Right lung (tissue), 5 donors: Measurements from ENCODE around the gene MRPS27. TPM values are rescaled to one million over a fixed set of nuclear protein-coding genes. Genes with fewer than 3 reads are reported as not detected.
"Not testable (repeated sequence)": the region's sequence is repeated elsewhere in the genome, so short reads cannot be mapped to it uniquely, and the experiment has no call there.

ENCODE experiments used
- DNase-seq, 2 donors: peaks; one replicate each; pipeline ENCODE4 v3.0.0-alpha.2; 2013
- polyA plus RNA-seq, 5 donors: library from polyadenylated mRNA; unstranded; fragments of 120-200 nt; gene quantifications; one replicate each; pipeline versions ENCODE4 v1.2.1 to v1.2.3, GENCODE V29; 2013; ENCODE audit warnings: inconsistent platforms in 1 of 5, low replicate concordance in 1 of 5; ENCODE audit not compliant: insufficient read length in 5 of 5, insufficient read depth in 1 of 5

MRPS27 gene
- polyA plus RNA-seq, 5 donors: 55.4 to 77.4 (median 74.7) TPM

DNA sequence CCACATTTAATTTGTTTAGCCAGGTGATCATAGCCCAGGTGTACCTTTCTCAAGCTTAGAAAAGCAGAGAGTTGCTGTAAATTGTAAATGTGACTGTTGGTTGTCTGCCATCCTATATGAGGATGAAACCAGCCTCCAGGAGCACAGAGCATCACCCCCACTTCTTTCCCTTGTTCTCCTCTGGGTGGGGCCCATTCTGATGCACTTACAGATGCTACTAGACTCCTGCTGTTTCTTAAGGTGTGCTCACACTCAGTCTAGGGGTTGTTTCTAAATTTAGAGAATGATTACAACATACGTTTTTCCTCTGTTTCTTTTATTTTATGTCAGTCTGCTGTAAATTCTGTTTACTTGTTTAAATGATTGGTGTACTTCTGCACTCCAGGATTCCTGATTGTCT lies 10.7 kb upstream of the MRPS27 start:
- no peak for DNase-seq

- no peak for DNase-seq
Observed at GRCh38 chr5:72328172-72328571, 8.1 kb upstream of the MRPS27 start.

DNA sequence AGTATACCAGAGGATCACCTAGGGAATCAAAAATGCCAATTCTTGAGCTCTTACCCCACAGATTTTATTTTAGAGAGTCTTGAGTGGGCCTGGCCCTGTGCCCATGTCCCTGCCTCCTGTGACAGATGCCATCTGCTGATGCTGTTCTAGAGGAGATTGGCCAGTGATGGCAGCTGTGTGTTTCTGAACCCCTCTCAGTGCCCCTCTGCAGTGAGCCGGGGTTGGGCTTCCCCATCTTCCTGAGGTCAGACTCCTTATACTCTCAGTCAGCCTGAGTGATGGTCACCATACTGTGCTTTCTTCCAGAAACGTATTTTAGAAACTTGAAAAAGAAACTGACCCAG lies 6.2 kb upstream of the MRPS27 start:
- DNase-seq: no peak

GRCh38 chr5:72325566-72326305 lies 5.7 kb upstream of the MRPS27 start:
- no peak for DNase-seq

- DNase-seq: no peak
Observed at GRCh38 chr5:72324189-72324825, 4.3 kb upstream of the MRPS27 start.

GRCh38 chr5:72319435-72319975 lies 535 bp downstream of the MRPS27 start:
- DNase-seq: not testable (repeated sequence)

DNA sequence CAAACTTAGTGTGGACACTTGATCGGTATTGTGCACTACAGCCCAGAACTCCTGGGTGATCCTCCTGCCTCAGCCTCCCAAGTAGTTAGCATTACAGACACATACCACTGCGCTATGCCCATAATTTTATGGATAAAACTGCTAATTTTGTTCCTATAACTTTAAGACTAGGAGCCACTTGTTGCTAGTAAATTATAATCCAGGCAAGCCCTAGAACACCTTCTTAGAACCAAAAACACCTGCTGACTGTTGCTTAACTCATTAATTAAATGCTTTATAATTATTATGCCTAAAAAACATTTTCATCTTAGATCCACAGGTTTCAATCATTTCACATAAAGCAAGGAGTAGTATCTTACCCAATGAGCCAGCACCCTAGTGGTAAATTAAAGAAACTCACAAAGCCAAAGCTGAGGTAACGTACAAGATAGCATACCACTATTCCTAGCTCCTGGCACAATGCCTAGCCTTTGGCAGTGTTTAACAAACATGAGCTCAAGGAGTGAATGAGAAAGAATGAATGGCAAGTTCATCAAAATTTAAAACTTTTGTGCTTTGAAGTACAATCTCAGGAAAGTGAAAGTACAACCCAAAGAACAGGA lies 5.4 kb downstream of the MRPS27 start:
- peak in 1 of 2 donors; percentile 24 for DNase-seq

DNA sequence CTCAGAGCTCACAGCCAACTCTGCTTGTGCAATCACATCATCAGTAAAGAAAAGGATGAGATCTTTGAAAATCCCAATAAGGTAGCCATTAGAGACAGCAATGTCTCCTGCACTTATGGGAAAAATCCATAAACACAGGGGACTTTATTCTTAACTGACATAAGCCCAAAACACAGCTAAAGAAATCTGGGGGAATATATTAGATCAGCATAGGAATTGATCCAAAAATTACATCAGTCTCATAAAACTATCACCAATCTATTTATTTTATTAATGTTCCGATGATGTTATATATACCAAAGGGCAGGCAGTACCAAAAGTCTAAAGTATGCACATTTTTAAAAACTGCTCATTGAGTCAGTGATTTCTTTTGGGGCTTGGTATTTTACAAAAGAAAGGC lies 6.9 kb downstream of the MRPS27 start:
- DNase-seq: no peak

GRCh38 chr5:72308853-72309191 lies 11.2 kb downstream of the MRPS27 start:
- no peak for DNase-seq

DNA sequence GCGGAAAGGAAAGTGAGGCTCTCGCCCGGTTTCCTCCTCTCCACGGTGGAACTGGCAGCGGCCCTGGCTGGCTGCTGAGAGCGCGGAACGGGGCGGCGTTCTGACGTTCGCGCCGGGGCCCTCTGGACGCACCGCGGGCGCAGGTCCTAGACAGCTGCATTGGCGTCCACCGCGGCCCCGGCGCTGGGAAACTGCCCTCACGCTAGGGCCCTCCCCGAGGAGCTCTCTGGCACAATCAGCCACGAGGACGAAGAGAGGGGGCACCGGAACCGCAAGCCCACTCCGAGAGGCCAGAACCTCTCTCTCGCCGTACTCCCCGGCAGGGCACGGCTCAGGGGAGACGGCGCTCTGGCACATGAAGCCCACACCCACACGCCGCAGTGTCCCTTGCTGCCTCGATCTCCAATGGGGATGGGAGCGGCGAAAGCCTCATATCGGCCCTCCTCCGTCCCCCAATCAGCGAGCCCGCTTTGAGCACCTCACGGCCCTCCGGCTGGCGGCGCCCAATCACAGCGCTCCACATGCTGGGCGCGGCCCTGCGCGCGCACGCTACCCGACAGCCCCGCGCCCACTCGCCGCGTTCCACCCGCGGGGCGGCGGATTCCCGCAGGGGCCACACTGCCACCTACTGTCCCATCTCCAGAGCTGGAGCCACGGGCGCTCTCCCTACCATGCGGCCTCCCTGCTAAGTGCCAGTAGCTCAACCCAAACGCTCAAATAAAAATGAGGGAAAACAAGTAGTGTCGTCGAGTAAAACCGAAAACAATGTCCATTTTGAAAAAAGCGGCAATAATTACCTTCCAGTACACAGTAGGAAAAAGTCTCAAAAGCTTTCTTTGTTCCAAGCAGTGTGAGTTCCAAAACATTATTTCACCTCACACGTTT lies 11.8 kb downstream of the MRPS27 start:
- DNase-seq: peak; percentile 97

DNA sequence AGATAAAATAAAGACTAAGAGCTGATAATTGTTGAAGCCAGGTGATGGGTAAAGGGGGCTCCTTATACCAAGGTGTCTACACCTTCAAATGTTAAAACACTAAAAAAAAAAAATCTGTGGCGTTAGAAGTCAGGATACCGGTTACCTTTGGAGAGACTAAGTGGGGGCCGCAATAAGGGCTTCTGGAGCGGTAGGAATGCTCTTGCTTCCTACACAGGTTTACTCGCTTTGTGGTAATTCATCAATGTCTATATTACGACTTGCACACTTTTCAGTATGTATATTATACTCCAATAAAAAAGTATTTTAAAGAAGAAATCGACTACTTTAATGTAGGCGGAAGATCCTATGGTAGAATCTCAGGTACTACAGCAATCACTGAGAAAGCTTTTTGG lies 12.5 kb downstream of the MRPS27 start:
- no peak for DNase-seq

DNA sequence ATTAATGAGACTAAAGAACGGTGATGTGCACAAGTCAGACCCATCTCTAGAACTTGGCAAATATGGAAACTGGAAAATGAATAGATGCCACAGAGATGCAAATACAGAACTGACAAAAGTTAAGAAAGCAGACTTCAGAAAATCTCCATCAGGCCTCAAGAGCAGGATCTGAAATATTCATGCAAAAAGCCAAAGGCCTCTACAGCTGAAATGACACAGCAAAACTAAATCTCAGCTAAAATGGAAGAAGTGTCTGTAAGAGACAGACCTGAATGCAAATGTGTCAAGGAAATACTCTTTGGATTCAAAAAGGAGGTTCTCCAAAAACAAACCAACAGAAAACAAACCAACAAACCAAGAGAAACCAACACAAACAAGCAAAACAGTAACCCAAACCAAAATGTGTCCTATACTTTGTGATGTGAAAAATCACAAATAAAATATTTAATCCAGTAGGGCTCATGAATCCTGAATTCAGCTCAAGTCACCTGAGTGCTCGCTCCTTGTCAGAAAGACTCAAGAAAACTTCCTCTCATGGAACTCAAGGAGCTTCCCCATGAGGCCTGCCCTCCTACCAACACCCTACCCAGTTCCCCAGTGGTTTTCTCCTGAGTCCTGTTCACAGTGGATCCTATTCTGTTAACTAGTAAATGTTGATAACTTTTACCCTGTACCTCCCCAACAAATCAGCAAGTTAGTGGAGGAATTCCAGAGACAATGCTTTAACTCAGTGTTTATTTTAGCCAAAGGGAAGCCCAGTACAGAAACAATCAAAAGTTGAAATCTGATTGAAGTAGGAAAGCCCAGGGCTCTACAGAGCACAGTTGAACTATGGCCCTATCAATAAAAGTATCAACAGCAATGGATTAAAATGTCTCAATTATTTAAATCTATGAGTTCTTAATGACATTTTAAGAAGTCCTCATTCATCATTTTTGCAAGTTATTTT lies 14.6 kb downstream of the MRPS27 start:
- DNase-seq: no peak

DNA sequence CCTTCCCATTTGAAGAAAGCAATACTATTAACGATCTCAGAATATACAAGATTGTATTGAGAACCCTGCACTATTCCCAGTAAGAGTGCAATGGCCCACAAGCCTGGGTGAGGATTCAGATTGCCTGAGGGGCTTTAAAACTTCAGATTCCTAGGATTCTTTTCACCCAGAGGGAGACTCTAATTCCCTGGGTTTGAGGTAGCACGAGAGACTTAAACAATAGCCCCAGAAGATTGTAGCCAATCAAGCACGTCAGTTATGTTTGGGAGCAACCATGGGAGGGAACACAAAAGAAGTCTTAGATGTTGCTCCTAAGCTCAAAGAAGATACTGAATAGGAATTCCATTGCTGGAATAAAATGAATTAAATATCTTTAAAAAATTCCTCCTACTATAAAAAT lies 17.9 kb downstream of the MRPS27 start:
- DNase-seq: no peak

- no peak for DNase-seq
Observed at GRCh38 chr5:72301557-72301956, 18.5 kb downstream of the MRPS27 start.

DNA sequence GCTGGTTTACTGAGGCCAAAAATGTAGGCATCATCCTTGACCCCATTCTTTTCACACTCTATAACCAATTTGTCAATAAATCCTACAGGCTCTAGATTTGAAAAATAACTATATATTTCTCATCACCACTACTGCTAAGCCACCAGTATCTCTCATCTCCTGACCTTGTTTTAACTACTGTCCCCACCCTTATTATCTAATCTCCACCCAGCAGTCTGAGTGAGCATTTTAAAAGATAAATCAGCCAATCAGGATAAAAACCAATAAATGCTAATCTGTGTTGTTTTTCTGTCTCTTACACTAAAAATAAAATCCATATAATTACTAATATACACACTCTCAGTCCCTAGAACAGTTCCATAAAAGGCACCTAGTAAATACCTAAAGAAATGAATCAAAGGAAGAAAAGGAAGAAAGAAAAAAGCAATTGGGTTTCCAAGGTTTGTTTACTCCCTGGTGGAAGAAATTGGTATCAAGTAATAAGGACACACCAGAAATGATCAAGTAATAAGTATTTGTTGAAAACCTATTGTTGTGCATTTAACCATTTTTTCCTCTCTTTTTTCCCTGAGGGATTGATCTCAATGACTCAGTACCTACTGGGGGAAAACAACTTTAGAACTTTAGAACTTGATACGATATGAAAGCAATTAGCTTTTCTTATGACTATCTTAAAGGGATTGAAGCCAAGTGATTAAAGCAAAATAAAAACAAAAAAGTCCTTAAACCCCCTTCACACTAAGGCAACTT lies 19.3 kb downstream of the MRPS27 start:
- no peak for DNase-seq

DNA sequence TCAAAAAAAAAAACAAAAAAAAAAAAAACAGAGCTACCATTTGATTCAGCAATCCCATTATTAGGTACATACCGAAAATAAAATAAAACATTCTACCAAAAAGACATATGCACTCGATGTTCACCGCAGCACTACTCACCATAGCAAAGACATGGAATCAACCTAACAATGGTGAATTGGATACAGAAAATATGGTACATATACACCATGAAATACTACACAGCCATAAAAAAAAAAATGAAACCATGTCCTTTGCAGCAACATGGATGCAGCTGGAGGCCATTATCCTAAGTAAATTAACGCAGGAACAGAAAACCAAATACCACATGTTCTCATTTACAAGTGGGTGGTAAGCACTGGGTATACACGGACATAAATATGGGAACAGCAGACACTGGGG lies 21.3 kb downstream of the MRPS27 start:
- no peak for DNase-seq

DNA sequence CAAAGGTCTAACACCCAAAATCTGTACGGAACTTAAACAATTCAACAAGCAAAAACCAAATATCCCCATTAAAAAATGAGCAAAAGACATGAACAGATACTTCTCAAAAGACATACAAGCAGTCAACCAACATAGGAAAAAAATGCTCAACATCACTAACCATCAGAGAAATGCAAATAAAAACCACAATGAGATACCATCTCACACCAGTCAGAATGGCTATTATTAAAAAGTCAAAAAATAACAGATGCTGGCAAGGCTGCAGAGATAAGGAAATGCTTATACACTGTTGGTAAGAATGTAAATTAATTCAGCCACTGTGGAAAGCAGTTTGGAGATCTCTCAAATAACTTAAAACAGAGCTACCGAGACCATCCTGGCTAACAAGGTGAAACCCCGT lies 21.9 kb downstream of the MRPS27 start:
- DNase-seq: not testable (repeated sequence)

DNA sequence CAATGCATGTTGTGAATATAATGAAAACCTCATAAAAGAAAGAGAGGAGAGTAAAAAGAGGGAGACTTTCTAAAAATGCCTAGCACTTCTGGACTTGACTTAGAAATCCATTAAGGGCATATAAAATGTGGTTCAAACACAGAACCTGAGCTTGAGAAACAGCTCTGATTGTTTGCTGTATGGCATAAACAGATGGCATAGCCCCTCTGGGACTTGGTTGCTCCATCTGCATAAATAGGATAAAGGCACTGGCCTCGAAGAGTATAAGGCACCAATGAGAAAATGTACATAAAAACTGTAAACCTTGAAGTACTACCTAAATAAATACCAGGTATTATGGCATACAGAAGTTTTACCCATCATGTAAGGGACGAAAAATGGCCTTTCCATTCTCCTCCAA lies 23.8 kb downstream of the MRPS27 start:
- no peak for DNase-seq

DNA sequence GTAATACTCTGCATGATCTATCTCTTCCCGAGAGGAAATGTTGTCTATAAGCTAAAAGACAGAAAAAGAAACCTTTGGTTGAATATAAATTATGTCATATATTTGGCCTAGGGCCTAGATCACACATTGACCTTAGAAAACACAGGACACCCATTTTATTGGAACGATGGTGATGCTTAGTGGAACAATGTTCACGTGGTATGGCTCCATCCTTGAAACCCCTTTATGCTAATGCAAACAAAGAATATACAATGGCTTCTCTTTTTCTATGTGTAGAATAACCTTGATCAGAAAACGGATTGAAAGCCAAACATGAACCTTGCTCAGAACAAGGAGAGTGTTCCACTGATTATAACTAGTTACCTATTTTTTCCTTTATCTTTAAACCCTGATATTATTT lies 24.5 kb downstream of the MRPS27 start:
- DNase-seq: no peak

- no peak for DNase-seq
Observed at GRCh38 chr5:72294473-72294872, 25.6 kb downstream of the MRPS27 start.
